HG03342 (cell line): ENCODE data around the gene CTDSP1.

Experiments used
- ATAC-seq: cut with Tn5 transposase; IDR thresholded peaks from one replicate; pipeline ENCODE4 v1.9.1; 2021; ENCODE audit warnings: mild to moderate bottlenecking, moderate library complexity; ENCODE audit not compliant: unreplicated experiment

Gene CTDSP1

DNA sequence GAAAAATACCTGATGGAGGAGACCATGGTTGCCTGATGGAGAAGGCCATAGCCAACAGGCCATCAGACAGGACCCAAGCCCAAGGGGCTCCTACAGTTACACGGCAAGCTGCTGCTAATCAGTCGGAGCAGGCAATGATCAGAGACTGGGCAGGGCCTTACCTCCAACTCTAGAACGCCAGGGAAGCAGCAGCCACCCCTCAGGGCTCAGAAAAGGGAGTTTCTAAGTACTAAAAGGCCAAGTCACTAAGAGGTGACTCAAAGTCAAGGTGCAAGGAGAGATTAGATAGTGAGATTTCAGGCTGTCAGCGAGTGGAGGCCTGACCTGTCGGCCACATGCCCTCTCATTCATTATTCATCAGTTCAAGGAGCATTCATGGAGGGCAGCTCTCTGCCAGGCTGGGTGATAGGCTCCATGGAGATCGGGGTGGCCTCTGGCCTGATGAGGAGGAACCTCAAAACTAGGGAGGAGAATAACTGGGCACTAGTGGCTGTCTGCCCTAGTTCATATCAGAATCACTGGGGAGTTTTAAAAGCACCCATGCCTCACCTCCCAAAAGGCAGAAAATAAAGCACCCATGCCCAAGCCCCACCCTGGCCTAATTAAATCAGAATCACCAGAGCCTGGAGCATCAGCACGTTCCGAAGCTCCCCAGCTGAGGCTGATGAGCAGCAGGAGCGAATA, 22.9 kb downstream of the CTDSP1 start:
- ATAC-seq = no peak

DNA sequence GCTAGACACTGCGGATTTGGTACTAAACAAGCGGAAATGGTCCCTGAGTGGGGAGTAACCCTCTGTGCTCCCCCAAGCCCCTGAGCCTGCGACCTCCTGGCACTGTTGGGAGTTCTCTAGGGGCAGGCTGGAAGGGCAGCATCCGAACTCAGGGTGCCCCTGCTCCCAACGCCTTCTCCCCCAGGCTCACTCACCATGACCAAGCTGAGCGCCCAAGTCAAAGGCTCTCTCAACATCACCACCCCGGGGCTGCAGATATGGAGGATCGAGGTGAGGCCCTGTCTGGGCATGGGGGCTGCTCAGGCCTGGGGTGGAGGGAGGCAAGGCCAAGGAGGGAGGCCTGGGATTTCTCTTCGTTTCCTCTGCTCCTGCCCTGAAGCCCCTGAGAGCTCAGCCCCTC, 23.9 kb downstream of the CTDSP1 start:
- ATAC-seq = no peak

DNA sequence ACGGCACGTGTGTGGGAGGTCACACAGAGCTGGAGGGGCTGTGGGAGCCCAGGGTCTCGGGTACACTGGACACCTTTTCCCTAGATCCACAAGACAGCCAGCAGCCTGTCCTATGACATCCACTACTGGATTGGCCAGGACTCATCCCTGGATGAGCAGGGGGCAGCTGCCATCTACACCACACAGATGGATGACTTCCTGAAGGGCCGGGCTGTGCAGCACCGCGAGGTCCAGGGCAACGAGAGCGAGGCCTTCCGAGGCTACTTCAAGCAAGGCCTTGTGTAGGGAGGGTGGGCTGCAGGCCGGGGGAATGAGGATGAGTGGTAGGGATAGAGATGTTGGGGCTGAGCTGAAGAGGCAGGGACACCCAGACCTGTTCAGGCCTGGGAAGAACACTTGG, 25.9 kb downstream of the CTDSP1 start:
- no peak for ATAC-seq

DNA sequence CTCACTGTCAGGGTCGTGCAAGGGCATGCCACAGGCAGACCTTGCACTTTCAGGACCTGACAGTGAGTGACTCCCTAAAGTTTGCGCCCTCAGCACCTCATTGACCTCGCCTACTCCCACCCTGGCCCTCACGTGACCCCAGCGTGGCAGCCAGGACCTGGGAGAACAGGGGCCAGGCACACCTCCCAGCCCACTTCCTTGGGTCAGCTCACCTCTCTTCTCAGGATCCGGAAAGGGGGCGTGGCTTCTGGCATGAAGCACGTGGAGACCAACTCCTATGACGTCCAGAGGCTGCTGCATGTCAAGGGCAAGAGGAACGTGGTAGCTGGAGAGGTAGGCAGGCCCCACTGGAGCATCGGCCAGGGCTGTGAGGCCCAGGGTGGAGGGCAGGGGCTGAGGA, 28.1 kb downstream of the CTDSP1 start:
- ATAC-seq = no peak

DNA sequence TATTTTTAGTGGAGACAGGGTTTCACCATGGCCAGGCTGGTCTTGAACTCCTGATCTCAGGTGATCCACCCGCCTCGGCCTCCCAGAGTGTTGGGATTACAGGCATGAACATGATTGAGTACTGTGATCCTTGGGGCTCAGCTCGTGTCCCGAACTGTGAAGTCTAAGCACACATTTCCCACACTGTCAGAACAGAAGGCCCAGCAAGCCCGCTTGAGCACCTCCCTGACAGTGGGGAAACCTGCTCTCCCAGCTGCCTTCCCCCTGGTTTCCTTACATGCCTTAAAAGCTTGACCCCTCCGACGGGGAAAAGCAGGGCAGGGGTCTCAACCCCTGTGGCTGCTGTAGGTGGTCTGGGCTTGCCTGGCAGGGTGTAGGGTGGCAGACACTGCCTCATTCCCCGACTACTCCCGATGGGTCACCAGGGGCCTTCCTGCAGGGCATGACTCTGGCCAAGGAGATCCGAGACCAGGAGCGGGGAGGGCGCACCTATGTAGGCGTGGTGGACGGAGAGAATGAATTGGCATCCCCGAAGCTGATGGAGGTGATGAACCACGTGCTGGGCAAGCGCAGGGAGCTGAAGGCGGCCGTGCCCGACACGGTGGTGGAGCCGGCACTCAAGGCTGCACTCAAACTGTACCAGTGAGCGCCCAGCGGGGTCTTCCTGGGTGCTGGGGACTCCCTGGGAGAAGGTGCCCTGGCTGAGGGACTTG, 29.3 kb downstream of the CTDSP1 start:
- no peak for ATAC-seq

DNA sequence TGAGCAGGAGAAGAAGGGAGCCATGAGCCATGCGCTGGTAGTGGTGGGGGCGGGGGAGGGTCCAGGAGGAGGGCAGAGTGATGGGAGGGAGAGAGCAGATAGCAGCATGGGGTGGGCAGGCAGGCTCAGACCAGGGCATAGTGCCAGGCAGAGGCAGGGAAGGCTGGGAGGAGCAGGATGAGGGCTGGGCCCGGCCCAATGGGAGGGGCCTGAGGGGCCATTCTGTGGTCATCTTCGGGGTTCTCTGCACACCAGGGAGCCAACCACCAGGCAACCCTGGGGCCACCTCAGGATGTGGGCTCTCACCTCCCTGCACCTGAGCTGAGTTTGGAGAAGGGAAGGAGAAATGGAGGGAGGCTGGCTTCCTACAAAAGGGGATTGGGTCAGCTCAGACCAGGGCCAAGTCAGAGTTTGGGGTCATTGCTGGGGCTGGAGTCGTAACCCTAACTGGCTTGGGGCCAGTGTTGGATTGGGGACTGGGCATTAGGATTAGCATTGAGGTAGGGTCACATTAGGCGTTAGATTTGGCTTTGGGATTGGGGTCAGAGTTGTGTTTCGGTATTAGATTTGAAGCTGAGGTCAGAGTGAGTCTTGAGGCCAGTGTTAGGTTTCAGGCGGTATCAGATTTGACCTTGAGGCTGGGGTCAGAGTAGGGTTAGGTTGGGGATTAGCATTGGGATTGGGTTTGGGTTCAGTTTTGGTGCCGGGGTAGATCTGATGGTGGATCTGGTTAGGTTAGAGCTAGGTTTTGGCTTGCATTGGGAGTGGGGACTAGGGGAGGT, 30.4 kb downstream of the CTDSP1 start:
- no peak for ATAC-seq

DNA sequence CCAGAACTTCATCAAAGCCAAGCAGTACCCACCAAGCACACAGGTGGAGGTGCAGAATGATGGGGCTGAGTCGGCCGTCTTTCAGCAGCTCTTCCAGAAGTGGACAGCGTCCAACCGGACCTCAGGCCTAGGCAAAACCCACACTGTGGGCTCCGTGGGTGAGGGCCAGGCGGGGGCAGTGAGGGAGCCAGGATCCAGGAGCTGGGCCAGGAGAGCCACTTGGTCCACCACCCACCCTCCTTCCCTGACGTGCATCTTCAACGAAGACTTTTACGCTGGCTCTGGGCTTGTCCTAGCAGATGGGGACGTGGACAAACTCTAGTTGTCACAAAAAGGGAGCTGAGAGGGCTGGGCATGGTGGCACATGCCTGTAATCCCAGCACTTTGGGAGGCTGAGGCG, 31.1 kb downstream of the CTDSP1 start:
- no peak for ATAC-seq

DNA sequence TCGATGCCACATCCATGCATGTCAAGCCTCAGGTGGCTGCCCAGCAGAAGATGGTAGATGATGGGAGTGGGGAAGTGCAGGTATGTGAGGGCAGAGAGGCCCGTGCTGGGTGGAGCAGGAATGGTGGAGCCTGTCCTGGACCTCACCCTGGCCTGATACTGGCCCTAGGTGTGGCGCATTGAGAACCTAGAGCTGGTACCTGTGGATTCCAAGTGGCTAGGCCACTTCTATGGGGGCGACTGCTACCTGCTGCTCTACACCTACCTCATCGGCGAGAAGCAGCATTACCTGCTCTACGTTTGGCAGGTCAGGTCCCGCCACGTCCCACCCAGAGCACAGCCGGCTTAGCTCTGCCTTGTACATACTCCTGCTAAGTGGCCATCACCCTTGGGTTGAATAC, 32.2 kb downstream of the CTDSP1 start:
- ATAC-seq = no peak

DNA sequence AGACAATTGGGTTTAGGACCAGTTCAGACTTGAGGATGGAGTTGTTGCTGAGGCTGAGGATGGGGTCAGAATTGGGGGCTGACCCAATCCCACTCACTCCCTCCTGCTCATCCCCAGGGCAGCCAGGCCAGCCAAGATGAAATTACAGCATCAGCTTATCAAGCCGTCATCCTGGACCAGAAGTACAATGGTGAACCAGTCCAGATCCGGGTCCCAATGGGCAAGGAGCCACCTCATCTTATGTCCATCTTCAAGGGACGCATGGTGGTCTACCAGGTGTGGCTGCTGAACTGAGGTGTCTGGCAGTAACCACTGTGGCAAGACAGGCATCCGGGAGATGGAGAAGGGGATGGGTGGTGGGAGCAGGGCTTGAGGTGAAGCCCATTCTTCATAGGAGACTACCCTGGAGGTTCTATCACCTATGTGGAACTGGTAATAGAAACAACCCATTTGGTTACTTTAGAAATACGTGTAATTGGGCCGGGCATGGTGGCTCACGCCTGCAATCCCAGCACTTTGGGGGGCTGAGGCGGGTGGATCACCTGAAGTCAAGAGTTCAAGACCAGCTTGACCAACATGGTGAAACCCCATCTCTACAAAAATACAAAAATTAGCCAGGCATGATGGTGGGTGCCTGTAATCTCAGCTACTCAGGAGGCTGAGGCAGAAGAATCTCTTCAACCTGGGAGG, 33.2 kb downstream of the CTDSP1 start:
- ATAC-seq = no peak

DNA sequence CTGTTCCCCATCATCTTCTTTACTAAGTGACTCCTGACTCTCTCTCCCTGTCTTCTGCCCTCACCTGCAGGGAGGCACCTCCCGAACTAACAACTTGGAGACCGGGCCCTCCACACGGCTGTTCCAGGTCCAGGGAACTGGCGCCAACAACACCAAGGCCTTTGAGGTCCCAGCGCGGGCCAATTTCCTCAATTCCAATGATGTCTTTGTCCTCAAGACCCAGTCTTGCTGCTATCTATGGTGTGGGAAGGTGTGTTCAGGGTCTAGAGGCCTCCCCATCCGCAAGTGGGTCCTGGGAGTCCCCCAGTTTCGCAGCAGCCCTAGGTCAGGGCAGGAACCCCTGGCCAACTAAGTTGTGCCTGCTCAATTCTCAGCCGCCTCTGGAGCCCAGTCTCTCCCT, 34.8 kb downstream of the CTDSP1 start:
- no peak for ATAC-seq

DNA sequence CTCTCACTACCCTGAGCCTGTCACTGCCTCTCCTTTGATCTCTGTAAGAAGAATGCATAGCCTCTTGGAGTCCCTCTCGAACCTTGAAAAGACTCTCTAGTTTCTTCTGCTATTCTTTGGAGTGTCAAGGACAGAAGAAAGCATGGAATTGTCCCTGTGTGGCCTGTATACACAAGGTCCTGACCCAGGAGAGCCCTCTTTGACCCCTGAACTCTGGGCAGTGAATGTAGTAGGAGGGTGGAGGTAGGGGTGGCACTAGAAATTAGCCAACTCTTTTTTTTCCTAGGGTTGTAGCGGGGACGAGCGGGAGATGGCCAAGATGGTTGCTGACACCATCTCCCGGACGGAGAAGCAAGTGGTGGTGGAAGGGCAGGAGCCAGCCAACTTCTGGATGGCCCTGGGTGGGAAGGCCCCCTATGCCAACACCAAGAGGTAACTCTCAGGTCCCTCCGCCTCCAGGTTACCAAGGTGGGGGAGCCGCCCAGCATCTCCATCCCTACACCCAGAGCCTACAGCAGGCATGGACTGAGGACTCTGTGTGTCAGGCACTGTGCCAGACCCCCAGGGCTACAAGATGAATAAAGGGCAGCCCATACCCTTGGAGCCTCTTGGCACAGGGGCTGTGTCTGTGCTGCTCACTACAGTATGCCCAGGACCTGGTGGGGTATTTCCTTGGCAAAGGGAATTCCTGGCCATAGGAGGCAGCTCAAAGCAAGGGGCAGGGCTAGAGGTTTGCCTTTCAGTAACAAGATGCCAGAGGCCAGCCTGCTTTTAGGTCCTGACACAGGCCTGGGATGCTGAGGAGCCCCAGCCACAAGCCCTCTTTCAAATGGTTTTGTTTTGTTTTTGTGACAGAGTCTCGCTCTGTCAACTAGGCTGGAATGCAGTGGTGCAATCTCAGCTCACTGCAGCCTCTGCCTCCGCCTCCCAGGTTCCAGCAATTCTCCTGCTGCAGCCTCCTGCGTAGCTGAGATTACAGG, 35.6 kb downstream of the CTDSP1 start:
- ATAC-seq = no peak

DNA sequence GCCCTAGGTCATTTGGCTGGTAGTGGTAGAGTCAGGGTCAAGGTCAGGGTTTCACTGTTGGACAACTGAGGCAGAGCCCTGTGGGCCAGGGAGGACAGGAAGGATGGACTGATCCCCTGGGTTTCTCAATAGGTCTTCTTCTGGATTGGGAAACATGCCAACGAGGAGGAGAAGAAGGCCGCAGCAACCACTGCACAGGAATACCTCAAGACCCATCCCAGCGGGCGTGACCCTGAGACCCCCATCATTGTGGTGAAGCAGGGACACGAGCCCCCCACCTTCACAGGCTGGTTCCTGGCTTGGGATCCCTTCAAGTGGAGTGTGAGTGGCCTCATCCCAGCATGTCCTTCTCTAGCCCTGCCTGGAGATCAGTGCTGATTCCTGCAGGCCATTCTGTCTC, 37.3 kb downstream of the CTDSP1 start:
- no peak for ATAC-seq

DNA sequence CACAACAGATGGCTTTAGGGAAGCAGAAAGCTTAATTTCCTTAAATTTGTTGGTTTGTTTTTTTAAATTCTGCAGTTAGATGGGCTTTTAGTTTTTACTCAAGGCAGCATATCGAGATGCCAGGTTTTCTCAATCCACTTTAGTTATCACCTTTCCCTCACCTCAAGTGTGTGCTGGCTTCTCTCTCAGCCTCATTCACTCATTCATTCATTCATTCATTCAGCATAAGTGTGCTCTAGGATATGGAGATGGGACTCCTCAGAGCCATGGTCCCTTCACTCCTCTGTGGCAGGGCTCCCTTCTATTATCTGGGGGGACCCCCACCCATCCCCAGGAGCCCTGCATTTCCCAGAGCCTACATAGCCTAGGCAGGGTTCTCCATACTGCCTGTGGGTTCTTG, 38.3 kb downstream of the CTDSP1 start:
- no peak for ATAC-seq

DNA sequence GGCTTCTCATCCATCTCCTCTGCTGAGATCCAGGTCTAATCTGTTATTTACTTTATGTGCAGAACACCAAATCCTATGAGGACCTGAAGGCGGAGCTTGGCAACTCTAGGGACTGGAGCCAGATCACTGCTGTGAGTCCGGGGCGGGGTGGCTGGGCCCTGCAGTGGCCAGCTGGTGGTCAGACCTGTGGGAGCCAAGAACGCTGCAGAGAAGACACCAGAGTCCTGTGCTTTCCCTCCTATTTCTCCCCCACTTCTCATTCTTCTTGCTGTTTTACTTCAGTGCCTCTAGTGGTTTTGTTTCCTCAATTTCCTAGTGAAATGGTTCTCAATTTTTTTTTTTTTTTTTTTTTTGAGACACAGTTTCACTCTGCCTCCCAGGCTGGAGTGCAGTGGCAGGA, 38.9 kb downstream of the CTDSP1 start:
- no peak for ATAC-seq

DNA sequence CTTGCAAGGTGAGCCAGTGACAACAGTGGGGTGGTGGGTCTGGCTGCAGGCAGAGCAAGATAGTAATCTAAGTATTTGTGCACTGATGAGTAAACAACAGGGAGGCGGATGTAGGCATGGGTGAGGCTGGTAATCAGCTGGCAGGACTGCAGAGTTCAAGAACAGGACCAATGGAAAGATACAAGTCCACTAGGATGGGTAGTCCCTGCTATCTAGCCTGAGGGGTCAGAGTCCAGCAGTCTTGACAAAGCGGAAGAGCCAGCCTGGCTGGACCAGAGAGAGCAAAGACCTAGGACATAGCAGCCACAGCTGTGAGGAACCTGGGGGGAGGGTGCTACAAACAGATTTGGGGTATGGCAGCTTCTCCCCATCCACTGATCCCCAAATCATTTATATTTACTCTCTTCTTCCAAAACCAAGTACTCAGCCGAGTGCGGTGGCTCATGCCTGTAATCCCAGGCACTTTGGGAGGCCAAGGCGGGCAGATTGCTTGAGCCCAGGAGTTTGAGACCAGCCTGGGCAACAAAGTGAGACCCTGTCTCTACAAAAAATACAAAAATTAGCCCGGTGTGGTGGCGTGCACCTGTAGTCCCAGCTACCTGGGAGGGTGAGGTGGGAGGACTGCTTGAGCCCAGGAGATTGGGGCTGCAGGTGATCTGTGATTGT, 45.2 kb downstream of the CTDSP1 start:
- no peak for ATAC-seq

DNA sequence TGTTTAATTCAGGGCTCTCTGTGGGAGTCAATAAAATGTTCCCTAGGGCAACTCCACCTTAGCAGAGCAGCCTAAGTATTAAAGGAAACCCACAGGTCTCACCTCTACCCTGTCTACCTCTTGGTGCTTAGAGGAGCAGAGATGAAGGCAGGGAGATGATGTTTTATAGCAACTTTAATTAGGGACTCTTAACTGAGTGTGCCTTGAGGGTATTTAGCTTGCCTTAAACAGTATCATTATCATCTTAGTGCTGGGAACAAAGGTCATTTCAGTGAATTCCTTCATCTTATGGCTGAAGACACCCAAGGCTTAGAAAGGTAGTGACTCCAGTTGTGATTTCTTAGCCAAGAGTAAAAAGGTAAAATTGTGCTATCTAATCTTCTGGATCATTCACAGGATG, 45.9 kb downstream of the CTDSP1 start:
- no peak for ATAC-seq

DNA sequence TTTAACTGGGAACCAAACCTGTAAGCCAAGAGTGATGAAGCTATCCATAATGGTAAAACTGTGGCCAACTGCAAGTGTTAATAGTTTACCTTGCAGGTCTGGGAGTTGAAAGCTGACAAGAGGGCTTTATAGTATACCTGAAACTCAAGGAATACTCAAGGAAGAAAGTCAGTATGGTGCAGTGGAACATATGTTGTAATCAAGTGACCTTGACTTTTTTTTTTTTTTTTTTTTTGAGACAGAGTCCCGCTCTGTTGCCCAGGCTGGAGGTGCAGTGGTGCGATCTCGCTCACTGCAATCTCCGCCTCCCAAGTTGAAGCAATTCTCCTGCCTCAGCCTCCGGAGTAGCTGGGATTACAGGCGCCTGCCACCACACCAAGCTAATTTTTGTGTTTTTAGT, 46.9 kb downstream of the CTDSP1 start:
- ATAC-seq = no peak

DNA sequence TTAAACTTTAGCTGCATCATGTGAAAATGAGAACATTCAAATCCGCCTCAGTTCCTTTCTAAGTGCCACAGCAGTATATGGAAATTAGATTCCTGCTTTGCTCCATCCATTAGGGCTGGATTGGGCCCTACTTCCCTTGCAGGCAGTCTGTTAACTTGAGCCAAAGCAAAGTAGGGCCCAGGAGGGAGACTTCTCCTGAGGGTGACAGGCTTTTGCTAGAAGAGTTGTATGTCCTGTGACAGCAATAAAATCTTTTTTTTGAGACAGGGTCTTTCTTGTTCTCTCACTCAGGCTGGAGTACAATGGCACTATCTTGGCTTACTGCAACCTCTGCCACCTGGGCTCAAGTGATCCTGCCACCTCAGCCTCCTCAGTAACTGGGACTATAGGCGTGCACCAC, 47.4 kb downstream of the CTDSP1 start:
- ATAC-seq = no peak

DNA sequence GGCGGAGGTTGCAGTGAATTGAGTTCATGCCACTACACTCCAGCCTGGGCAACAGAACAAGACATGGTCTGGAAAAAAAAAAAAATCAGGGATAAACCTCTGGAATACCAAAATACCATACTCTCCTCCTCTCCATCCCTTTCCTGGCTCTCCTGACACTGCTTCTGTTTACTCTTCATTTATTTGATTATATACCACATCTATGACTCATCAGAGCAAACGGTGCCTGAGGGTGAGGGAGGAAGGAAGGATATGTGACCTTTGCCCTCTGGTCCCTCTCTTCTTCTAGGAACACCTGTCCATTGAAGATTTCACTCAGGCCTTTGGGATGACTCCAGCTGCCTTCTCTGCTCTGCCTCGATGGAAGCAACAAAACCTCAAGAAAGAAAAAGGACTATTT, 49.3 kb downstream of the CTDSP1 start:
- ATAC-seq = no peak

DNA sequence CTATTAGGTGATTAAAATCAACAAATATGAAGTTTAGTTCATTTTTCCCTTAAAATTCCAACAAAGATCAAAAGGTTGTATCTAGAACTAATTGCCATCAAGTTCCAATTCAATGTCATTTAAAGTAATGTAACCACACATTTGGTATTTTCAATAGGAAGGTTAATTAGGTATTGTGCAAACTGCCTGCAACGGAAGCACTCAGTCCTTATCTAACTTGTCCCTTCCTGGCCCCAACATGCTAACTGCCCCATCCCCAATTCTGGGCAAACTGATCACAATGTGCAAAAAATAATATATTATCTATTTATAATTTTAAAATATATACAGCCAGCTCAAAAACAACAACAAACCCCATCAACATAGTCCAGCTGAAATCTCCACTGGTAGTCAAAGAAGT, 52.4 kb downstream of the CTDSP1 start:
- ATAC-seq = no peak
